ENCODE results near the gene PPP1R9A.

DNA sequence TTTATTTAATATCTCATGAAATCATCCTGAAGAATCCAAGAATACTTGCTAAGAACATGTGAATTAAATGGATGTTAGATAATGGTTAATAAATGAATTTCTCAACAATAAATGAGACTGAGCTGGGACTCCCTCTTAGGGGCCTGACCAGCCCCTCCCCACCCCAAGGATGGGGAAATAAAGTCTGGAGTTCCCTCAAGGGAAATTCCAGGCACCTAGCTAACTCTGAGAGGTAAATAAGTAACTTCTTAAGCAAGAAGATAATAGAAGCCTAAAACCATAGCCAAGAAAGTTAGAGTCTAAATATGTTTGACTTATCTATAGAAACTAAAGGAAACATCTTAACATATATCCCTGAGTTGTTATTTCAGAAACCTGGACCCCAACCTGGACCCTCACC lies 32.2 kb upstream of the PPP1R9A start:
- TF ChIP-seq POLR2AphosphoS5 (IDR thresholded peaks at IDR 0.05; ENCODE audit: low read depth, low read length) (no peak), EZH2 (IDR thresholded peaks at IDR 0.05) (no peak), CTCF (IDR thresholded peaks at IDR 0.05 in 2 of 3, conservative IDR thresholded peaks at IDR 0.05 in 1 of 3; ENCODE audit: borderline replicate concordance in 1 of 3, insufficient read depth in 1 of 3, low read depth in 2 of 3, low read length in 2 of 3) (no peak), SRF (IDR thresholded peaks at IDR 0.05; ENCODE audit: low read depth) (no peak), JUND (IDR thresholded peaks at IDR 0.05) (no peak), SIN3A (IDR thresholded peaks at IDR 0.05; ENCODE audit: low read depth) (no peak), POLR2A (IDR thresholded peaks at IDR 0.05; ENCODE audit: borderline replicate concordance, extremely low read depth, insufficient read depth, insufficient read length) (no peak), RAD21 (IDR thresholded peaks at IDR 0.05; ENCODE audit: low read depth) (no peak), MAX (IDR thresholded peaks at IDR 0.05) (no peak), EGR1 (IDR thresholded peaks at IDR 0.05; ENCODE audit: low read depth) (no peak), SP1 (IDR thresholded peaks at IDR 0.05; ENCODE audit: low read depth) (no peak), ZFX (IDR thresholded peaks at IDR 0.05) (no peak)
- TF ChIP-seq, protein P1, sequence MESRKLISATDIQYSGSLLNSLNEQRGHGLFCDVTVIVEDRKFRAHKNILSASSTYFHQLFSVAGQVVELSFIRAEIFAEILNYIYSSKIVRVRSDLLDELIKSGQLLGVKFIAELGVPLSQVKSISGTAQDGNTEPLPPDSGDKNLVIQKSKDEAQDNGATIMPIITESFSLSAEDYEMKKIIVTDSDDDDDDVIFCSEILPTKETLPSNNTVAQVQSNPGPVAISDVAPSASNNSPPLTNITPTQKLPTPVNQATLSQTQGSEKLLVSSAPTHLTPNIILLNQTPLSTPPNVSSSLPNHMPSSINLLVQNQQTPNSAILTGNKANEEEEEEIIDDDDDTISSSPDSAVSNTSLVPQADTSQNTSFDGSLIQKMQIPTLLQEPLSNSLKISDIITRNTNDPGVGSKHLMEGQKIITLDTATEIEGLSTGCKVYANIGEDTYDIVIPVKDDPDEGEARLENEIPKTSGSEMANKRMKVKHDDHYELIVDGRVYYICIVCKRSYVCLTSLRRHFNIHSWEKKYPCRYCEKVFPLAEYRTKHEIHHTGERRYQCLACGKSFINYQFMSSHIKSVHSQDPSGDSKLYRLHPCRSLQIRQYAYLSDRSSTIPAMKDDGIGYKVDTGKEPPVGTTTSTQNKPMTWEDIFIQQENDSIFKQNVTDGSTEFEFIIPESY (IDR thresholded peaks at IDR 0.05; ENCODE audit: extremely low read depth, insufficient replicate concordance, low read length) = no peak
- TF ChIP-seq, protein P2, sequence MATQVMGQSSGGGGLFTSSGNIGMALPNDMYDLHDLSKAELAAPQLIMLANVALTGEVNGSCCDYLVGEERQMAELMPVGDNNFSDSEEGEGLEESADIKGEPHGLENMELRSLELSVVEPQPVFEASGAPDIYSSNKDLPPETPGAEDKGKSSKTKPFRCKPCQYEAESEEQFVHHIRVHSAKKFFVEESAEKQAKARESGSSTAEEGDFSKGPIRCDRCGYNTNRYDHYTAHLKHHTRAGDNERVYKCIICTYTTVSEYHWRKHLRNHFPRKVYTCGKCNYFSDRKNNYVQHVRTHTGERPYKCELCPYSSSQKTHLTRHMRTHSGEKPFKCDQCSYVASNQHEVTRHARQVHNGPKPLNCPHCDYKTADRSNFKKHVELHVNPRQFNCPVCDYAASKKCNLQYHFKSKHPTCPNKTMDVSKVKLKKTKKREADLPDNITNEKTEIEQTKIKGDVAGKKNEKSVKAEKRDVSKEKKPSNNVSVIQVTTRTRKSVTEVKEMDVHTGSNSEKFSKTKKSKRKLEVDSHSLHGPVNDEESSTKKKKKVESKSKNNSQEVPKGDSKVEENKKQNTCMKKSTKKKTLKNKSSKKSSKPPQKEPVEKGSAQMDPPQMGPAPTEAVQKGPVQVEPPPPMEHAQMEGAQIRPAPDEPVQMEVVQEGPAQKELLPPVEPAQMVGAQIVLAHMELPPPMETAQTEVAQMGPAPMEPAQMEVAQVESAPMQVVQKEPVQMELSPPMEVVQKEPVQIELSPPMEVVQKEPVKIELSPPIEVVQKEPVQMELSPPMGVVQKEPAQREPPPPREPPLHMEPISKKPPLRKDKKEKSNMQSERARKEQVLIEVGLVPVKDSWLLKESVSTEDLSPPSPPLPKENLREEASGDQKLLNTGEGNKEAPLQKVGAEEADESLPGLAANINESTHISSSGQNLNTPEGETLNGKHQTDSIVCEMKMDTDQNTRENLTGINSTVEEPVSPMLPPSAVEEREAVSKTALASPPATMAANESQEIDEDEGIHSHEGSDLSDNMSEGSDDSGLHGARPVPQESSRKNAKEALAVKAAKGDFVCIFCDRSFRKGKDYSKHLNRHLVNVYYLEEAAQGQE (IDR thresholded peaks at IDR 0.05; ENCODE audit: low read depth) = no peak
